ENCODE data around the gene ABCC8. TPM values are rescaled to one million over a fixed set of nuclear protein-coding genes. Genes with fewer than 3 reads are reported as not detected.

Gene ABCC8
- not detected in 2 replicates for total RNA-seq (2014; rRNA removed; shearing (Covaris generic))

- DNase-seq (ENCODE audit: low read depth) = no peak
These were observed at the start of gene ABCC8 for GRCh38 chr11:17476317-17477083. ABCC8 (minus strand) TSS chr11:17476845; CDS start chr11:17476776, 69 bp downstream.

GRCh38 chr11:17526326-17526725 lies 49.7 kb upstream of the ABCC8 start:
- peak; percentile 17 for DNase-seq (ENCODE audit: low read depth)

- DNase-seq (ENCODE audit: low read depth) = no peak
These were observed 48.9 kb upstream of the ABCC8 start for GRCh38 chr11:17525570-17525969.

- DNase-seq (ENCODE audit: low read depth) = no peak
These were observed 47.6 kb upstream of the ABCC8 start for GRCh38 chr11:17524221-17524620.

- DNase-seq (ENCODE audit: low read depth) = no peak
These were observed 46.0 kb upstream of the ABCC8 start for GRCh38 chr11:17522655-17523054.

- DNase-seq (ENCODE audit: low read depth) = no peak
These were observed 44.7 kb upstream of the ABCC8 start for GRCh38 chr11:17521106-17521900.

- no peak for DNase-seq (ENCODE audit: low read depth)
These were observed 42.6 kb upstream of the ABCC8 start for GRCh38 chr11:17519061-17519885.

- no peak for DNase-seq (ENCODE audit: low read depth)
These were observed 41.7 kb upstream of the ABCC8 start for GRCh38 chr11:17518366-17518765.

GRCh38 chr11:17517186-17517585 lies 40.5 kb upstream of the ABCC8 start:
- no peak for DNase-seq (ENCODE audit: low read depth)

GRCh38 chr11:17516551-17517150 lies 40.0 kb upstream of the ABCC8 start:
- DNase-seq (ENCODE audit: low read depth) = no peak

GRCh38 chr11:17515443-17516176 lies 39.0 kb upstream of the ABCC8 start:
- DNase-seq (ENCODE audit: low read depth) = no peak

GRCh38 chr11:17514476-17514875 lies 37.8 kb upstream of the ABCC8 start:
- DNase-seq (ENCODE audit: low read depth) = no peak

GRCh38 chr11:17513853-17514252 lies 37.2 kb upstream of the ABCC8 start:
- no peak for DNase-seq (ENCODE audit: low read depth)

GRCh38 chr11:17512101-17512500 lies 35.5 kb upstream of the ABCC8 start:
- no peak for DNase-seq (ENCODE audit: low read depth)

GRCh38 chr11:17511571-17511970 lies 34.9 kb upstream of the ABCC8 start:
- DNase-seq (ENCODE audit: low read depth) = no peak

- no peak for DNase-seq (ENCODE audit: low read depth)
These were observed 34.0 kb upstream of the ABCC8 start for GRCh38 chr11:17510507-17511206.

- no peak for DNase-seq (ENCODE audit: low read depth)
These were observed 32.1 kb upstream of the ABCC8 start for GRCh38 chr11:17508791-17509190.

GRCh38 chr11:17508306-17508705 lies 31.7 kb upstream of the ABCC8 start:
- no peak for DNase-seq (ENCODE audit: low read depth)

- DNase-seq (ENCODE audit: low read depth) = no peak
These were observed 31.1 kb upstream of the ABCC8 start for GRCh38 chr11:17507773-17508172.

GRCh38 chr11:17506942-17507341 lies 30.3 kb upstream of the ABCC8 start:
- DNase-seq (ENCODE audit: low read depth) = no peak
